Measurements from ENCODE around the gene DCST1.

GRCh38 chr1:155077346-155077745 is 43.7 kb downstream of the DCST1 start:
- TF ChIP-seq CTCF (IDR thresholded peaks at IDR 0.05; ENCODE audit: extremely low read depth in 1 of 2, insufficient read depth in 1 of 2, low read depth in 1 of 2, low read length in 2 of 2) (no peak), EZH2 (IDR thresholded peaks at IDR 0.05; ENCODE audit: borderline replicate concordance, low read depth, low read length, severe bottlenecking) (no peak), POLR2A (IDR thresholded peaks at IDR 0.05; ENCODE audit: low read depth, low read length) (no peak), MAX (IDR thresholded peaks at IDR 0.05; ENCODE audit: insufficient read depth, insufficient read length) (no peak), POLR2AphosphoS5 (IDR thresholded peaks at IDR 0.05; ENCODE audit: insufficient read depth, low read depth, low read length) (no peak), GATA2 (IDR thresholded peaks at IDR 0.05; ENCODE audit: insufficient read depth, insufficient read length, low read depth, low read length) (no peak), JUN (IDR thresholded peaks at IDR 0.05; ENCODE audit: borderline replicate concordance, insufficient read depth, insufficient read length, low read depth) (no peak), MYC (IDR thresholded peaks at IDR 0.05; ENCODE audit: low read depth, low read length) (no peak)
